ENCODE measurements around the gene FBP1. TPM values are rescaled to one million over a fixed set of nuclear protein-coding genes. Genes with fewer than 3 reads are reported as not detected.
A peak's percentile ranks its signal among the peaks of the same experiment; 100 is the strongest.

FBP1 gene
- 1.9 and 2.2 TPM in 2 replicates for total RNA-seq (2021)
- long read RNA-seq, partial matches to known transcripts = 0 of 10 reads
- long read RNA-seq, other reads (novel, unspliced or antisense) = 5 of 10 reads

GRCh38 chr9:94639061-94639998 lies at the start of gene FBP1:
TSS of gene FBP1 (minus strand) at chr9:94639518. CDS start at chr9:94639310, 208 bp downstream.
- 0 out of 7 replicates have a peak within 1 kb of the TSS, but pooled peaks of 1 of the 3 experiments have one; percentile 8 for H3K27ac Mint-ChIP-seq
- Histone ChIP-seq H3K4ac (ENCODE audit: low read depth, low read length) (no peak within 1 kb of the TSS), H2AK5ac (ENCODE audit: insufficient read length, low read length) (no peak within 1 kb of the TSS), H3K79me1 (ENCODE audit: insufficient read depth, low read depth, low read length, poor library complexity, severe bottlenecking) (no peaks in the 10 kb centered on the region), H3K23me2 (ENCODE audit: insufficient read length, low read depth, low read length, poor library complexity, severe bottlenecking) (peaks cover 7% of the 10 kb centered on the region), H4K20me1 (ENCODE audit: control insufficient read depth, insufficient read depth, insufficient read length) (no peaks in the 10 kb centered on the region), H3K23ac (ENCODE audit: insufficient read length, low read depth, low read length) (no peak within 1 kb of the TSS), H3K9ac (ENCODE audit: extremely low read depth, insufficient read length, low read length) (no peak within 1 kb of the TSS), H3K14ac (ENCODE audit: insufficient read depth, low read length) (peak within 1 kb of the TSS; percentile 20; the same call in 1 of the 2 replicates), H3K4me2 (ENCODE audit: insufficient read depth, insufficient read length, low read length) (peak within 1 kb of the TSS; percentile 68), H3T11ph (ENCODE audit: low read length) (no peak within 1 kb of the TSS), H2BK15ac (ENCODE audit: low read depth, low read length) (no peak within 1 kb of the TSS), H2BK12ac (ENCODE audit: insufficient read length, low read depth, low read length) (no peak within 1 kb of the TSS), H3K56ac (ENCODE audit: insufficient read length, low read depth, low read length) (no peak within 1 kb of the TSS), H4K5ac (ENCODE audit: insufficient read length, low read depth, low read length) (no peak within 1 kb of the TSS), H2BK120ac (ENCODE audit: low read depth, low read length, poor library complexity, severe bottlenecking) (no peak within 1 kb of the TSS), H4K8ac (replicated peaks; ENCODE audit: insufficient read length, low read depth, low read length) (no peak within 1 kb of the TSS), H3K27ac (ENCODE audit: insufficient read length, low read depth, low read length) (no peak within 1 kb of the TSS), H3K9me3 (ENCODE audit: control insufficient read depth, low read depth, low read length) (no peaks in the 10 kb centered on the region), H2BK5ac (ENCODE audit: insufficient read length, low read length) (no peak within 1 kb of the TSS), H2BK20ac (ENCODE audit: low read depth, low read length, poor library complexity, severe bottlenecking) (no peak within 1 kb of the TSS), H3K79me2 (ENCODE audit: insufficient read depth, low read length) (no peaks in the 10 kb centered on the region), H4K91ac (ENCODE audit: insufficient read length, low read depth, low read length) (no peak within 1 kb of the TSS), H3K27me3 (ENCODE audit: insufficient read depth, low read length) (peaks cover 37% of the 10 kb centered on the region), H3K18ac (ENCODE audit: insufficient read length, low read depth, low read length) (peak within 1 kb of the TSS; percentile 38), H2AFZ (ENCODE audit: low read length) (no peak within 1 kb of the TSS), H3K4me1 (ENCODE audit: insufficient read depth, low read length) (peaks cover 4% of the 10 kb centered on the region; the same call in 1 of the 2 replicates)
- no CpG with 5 or more reads among the region's 79 CpGs for WGBS (ENCODE audit: extremely low coverage, insufficient read length, low lambda C conversion rate)
- no peaks in the 10 kb centered on the region; a peak in 3 of 7 replicates for H3K36me3 Mint-ChIP-seq (ENCODE audit: insufficient read depth in 1 of 3, low read depth in 3 of 3)
- DNase-seq = peak; percentile 61
- H3K27me3 Mint-ChIP-seq (ENCODE audit: low read depth) = peaks cover 99% of the 10 kb centered on the region
- peaks cover 21 to 27% of the 10 kb centered on the region in 2 experiments for H3K4me1 Mint-ChIP-seq
- H3K9me3 Mint-ChIP-seq = no peaks in the 10 kb centered on the region; a peak in 1 of 5 replicates
- no peak for TF ChIP-seq CTCF (conservative IDR thresholded peaks at IDR 0.05)
- peak within 1 kb of the TSS; percentile 71 to 90 for H3K4me3 Mint-ChIP-seq

All from H9 (cell line).